GM23248 (cell line): ENCODE measurements around the gene UBE3A.

Experiments
- EZH2 ChIP-seq: fragments of 200-600 bp; sonication (generic); IDR thresholded peaks from 2 replicates; pipeline ENCODE4 v1.6.1; 2018; ENCODE audit warnings: antibody characterized with exemption, mild to moderate bottlenecking; ENCODE audit not compliant: insufficient read depth, poor library complexity, severe bottlenecking
- EZH2phosphoT487 ChIP-seq: fragments of 200-600 bp; sonication (generic); IDR thresholded peaks from 2 replicates; pipeline ENCODE4 v1.6.1; 2018; ENCODE audit warnings: antibody characterized with exemption, moderate library complexity, mild to moderate bottlenecking, low read depth; ENCODE audit not compliant: insufficient read depth

DNA sequence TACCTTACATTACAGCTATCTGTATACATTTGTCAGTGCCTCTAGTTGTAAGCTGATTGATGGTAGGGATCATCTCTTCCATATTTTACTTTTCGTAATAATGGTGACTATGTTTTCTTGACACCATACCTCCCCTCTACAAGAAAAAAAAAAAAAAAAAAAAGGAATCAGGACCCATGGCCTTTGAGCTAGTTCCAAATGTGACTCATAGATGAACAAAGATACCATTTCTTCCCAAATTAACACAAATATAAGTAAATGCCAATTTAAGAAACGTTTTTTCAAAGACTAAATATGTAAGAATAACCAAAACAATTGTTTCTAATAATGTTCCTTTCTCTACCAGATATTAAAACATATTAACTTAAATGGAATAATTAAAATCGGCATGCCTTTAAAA is 23.1 kb downstream of the UBE3A start:
- TF ChIP-seq EZH2 (no peak), EZH2phosphoT487 (no peak)
